Inflammatory macrophage treated with lipopolysaccharide for 1 hour (primary cell): ENCODE data around the gene CCR5.
"Not testable (repeated sequence)": the region's sequence is repeated elsewhere in the genome, so short reads cannot be mapped to it uniquely, and the experiment has no call there.

Experiments used
- DNase-seq, 2 donors: peaks; one replicate each; pipeline ENCODE4 v3.0.0-alpha.2; 2020 to 2022

Gene CCR5

GRCh38 chr3:46370839-46371518, at the start of gene CCR5:
TSS of gene CCR5 (plus strand) at chr3:46370946. CDS start at chr3:46372903, 1,957 bp downstream.
- peak; percentile 41 to 62 for DNase-seq

DNA sequence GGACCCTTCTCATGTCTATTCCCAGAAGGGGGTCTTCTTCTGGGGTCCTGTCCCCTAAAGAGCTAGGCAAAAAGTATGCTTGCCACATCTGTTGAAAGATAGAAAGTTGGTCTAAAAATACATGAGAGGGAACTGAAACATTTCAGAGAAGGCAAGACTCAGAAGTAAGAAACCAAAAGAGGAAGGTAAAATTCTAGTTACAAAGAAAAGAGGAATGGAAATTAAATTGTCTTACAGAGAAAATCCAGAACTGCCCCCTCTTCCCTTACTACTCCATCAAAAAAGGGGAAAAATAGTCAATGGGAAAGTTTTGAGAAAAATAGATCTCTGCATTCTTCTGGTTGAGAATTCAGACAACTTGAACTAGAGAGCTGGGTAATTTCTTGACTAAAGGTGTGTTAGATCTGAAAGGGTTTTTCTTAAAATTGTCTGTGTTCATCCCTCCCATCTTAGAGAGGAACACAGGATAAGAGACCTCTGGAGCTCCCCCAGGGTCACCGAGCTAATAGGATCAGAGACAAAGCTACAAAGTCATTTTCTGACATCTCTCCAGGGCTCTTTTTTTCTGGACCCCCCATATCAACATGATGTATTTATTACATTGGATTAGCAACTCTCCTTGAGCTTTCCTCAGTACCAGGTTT, 49.2 kb upstream of the CCR5 start:
- DNase-seq, result peak; percentile 65 to 66

- peak; percentile 67 to 72 for DNase-seq
Observed at GRCh38 chr3:46324036-46324435, 46.7 kb upstream of the CCR5 start.

- no peak for DNase-seq
Observed at GRCh38 chr3:46325645-46326300, 45.0 kb upstream of the CCR5 start.

GRCh38 chr3:46330676-46331075, 40.1 kb upstream of the CCR5 start:
- DNase-seq, result not testable (repeated sequence)

GRCh38 chr3:46334741-46335478, 35.8 kb upstream of the CCR5 start:
- no peak for DNase-seq

GRCh38 chr3:46335541-46335940, 35.2 kb upstream of the CCR5 start:
- no peak for DNase-seq

- no peak for DNase-seq
Observed at GRCh38 chr3:46337911-46338310, 32.8 kb upstream of the CCR5 start.

DNA sequence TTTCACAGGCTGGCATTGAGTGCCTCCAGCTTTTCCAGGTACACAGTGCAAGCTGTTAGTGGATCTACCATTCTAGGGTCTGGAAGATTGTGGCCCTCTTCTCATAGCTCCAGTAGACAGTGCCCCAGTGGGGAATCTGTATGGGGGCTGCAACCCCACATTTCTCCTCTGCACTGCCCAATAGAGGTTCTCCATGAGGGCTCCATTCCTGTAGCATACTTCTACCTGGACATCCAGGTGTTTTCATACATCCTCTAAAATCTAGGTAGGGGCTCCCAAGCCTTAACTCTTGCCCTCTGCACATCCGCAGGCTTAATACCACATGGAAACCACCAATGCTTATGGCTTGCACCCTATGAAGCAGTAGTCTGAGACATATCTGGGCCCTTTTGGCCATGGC, 31.9 kb upstream of the CCR5 start:
- DNase-seq, result no peak

DNA sequence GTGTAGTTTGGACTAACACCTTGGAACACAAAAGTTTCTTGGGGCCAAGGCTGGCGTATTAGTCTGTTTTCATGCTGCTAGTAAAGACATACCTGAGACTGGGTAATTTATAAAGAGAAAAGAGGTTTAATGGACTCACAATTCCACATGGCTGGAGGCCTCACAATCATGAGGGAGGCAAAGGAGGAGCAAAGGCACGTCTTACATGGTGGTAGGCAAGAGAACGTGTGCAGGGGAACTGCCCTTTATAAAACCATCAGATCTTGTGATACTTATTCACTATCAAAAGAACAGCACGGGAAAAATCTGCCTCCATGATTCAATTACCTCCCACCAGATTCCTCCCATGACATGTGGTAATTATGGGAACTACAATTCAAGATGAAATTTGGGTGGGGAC, 26.3 kb upstream of the CCR5 start:
- no peak for DNase-seq

DNA sequence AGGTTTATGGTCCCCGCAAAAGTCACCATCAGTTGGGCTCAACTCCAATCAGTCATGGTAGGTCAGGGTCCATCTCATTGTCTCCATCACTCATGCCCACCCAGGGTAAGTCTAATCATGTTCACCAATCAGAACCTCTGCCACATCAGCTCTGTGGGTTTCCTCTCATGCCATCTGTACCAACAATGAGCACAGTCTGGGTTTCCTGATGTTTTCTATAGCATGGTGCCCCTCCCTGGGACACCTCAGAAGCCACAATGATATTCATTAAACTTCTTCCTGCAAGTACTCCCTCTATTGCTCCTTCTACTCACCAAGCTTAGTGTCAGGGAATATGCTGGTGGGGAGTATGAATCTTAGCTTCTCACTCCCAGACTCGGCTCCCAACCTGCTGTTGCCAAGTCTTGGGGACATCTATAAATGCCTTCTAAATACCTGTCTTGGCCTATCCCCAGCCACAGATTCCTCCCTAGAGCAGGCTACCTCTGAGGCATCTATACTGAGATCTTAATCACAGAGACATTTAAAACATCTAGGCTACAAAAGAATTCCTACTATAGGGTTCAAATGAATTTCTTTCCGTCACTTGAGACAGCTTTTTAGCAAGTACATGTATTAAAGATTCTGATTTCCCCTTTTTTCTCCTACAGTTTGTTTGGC, 21.8 kb upstream of the CCR5 start:
- no peak for DNase-seq

- no peak for DNase-seq
Observed at GRCh38 chr3:46349484-46350261, 21.1 kb upstream of the CCR5 start.

DNA sequence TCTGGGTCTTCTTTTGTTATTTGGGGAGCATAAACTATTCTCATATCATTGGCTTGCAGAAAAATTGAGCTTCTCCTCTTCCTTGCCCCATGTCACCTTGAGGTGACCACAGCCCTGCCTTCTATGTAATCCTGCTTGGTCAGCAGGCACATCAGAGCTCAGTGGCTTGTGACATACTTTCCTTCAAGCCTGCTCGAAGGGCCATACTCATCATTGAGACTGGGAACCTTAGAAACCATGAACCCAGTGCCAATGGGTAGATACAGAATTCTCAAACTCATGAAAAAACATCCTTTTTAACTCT, 20.5 kb upstream of the CCR5 start:
- DNase-seq, result no peak

DNA sequence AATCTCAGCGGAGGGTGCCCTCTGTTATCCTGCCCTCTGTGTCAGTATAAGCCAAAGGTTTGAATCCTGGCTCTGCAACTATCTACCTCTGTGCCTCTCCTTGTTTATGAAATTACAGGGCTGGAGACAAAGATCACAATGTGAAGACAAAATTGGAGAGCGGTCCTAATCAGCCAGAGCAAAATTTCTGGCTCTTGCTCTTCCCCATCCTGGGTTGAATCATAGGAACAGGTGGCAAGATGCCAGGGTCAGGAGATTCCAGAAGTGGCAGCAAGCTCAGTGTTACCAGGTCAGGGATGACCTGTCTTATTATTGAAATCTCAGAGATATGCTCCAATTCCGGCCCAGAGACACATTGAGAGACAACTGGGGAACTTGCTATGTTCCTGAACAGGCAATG, 19.1 kb upstream of the CCR5 start:
- no peak for DNase-seq

DNA sequence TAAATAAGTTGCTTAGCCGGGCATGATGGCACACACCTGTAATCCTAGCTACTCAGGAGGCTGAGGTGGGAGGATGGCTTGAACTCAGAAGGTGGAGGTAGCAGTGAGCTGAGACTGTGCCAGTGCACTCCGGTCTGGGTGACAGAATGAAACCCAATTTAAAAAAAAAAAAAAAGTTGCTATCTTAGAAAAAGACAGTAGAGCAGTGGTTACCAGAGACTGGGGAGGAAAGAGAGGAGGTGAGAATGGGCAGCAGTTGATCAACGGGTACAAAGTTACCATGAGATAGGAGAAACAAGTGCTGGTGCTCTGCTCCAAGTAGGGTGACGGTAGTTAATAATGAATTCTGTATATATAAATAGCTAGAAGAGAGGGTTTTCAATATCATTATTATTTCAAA, 17.7 kb upstream of the CCR5 start:
- DNase-seq, result no peak

- no peak for DNase-seq
Observed at GRCh38 chr3:46353647-46354410, 16.9 kb upstream of the CCR5 start, which contains the start of gene CCR2. TSS of gene CCR2 (plus strand) at chr3:46354111. CDS start at chr3:46357528, 3,417 bp downstream.

DNA sequence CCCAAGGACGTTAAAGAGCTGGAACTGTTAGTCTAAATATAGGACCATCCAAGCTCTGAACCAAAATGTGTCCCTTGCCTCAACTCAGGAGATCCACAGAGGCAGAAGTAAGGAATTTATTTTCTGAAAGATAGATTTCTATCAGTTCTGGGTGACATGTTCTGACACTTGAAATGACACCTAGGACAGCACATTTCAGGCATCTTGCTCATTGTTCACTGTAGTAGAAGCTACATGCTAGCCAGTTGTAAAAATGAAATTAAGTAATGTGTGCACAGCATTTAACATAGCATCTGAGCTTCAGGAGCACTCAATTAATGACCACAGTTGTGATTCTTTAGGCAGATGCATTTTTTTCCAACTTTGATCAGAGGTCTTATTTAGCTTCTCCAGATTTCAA, 16.3 kb upstream of the CCR5 start:
- DNase-seq, result no peak

DNA sequence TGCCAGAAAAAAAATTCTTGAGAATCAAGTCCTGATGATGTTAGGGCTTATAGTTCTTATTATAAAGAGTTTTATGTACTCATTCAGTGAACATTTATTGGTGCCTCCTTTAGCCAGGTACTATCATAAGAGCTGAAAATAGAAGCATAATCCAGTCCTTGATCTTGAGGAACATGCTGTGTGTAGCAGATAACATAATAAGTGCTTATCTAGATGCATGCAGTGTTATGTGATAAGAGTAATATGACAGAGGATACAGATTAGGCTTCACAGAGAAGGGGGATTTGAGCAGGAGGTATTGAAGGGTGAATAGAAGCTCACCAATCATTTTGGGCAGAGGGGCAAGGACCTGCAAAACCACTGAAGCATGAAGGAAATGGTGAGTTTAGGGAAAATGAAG, 15.8 kb upstream of the CCR5 start:
- DNase-seq, result no peak

- DNase-seq, result no peak
Observed at GRCh38 chr3:46356276-46356675, 14.5 kb upstream of the CCR5 start.

- DNase-seq, result no peak
Observed at GRCh38 chr3:46356909-46357308, 13.8 kb upstream of the CCR5 start.

- DNase-seq, result no peak
Observed at GRCh38 chr3:46358466-46358865, 12.3 kb upstream of the CCR5 start.
